Left cardiac atrium (tissue), 4 donors: ENCODE data around the gene TET3. TPM values are rescaled to one million over a fixed set of nuclear protein-coding genes. Genes with fewer than 3 reads are reported as not detected.
A peak's percentile ranks its signal among the peaks of the same experiment; 100 is the strongest.

Experiments
- ATAC-seq, 2 donors: fragments of 200-7000 bp; cut with Tn5 transposase; one replicate each; pipeline ENCODE4 v1.9.1; 2020; ENCODE audit warnings: mild to moderate bottlenecking in 2 of 2, moderate library complexity in 2 of 2
- DNase-seq: peaks from one replicate; pipeline ENCODE4 v3.0.0-alpha.2; 2020
- intact Hi-C, 2 donors: fragments of 100-400 bp; cut with DNase I; formaldehyde crosslinking; loops; one replicate each; pipeline versions ENCODE4 v1.14.1 to v1.15.1; 2022 to 2023
- total RNA-seq, 2 donors: library from RNA; stranded (reverse); fragmentation: NEBNext Ultra II Directional; extraction: Animal tissue kit (Norgen Biotek cat#: 25700); gene quantifications; one replicate each; pipeline ENCODE4 v1.2.1, GENCODE V29; 2021
- donor health status: DM: no; HTN: yes; CAD: no.
- donor health status: DM: no; HTN: yes; CAD: no; lungs with severe emphysema.
- donor health status: DM: yes; HTN: yes; CAD: no.
- donor health status: Dilated cardiomyopathy.

Gene TET3
- total RNA-seq, 2 donors from 2014 or later: 3.0 to 4.3 TPM

DNA sequence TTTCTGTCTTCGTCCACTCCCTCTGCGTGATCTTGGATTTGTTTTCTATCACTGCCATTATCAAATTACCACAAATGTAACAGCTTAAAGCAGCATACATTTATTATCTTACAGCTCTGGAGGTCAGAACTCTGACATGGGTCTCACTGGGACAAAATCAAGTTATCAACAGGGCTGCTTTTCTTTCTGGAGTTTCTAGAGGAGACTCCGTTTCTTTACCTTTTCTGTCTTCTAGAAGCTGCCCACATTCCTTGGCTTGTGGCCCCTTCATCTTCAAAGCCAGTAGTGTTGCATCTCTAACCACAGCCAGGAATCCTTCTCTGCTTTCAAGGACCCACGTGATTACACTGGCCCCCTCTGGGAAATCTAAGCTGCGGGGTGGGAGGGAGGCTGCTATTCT, 21.9 kb upstream of the TET3 start:
- intact Hi-C loops: no loop called here
- DNase-seq: no peak
- ATAC-seq: no peak

DNA sequence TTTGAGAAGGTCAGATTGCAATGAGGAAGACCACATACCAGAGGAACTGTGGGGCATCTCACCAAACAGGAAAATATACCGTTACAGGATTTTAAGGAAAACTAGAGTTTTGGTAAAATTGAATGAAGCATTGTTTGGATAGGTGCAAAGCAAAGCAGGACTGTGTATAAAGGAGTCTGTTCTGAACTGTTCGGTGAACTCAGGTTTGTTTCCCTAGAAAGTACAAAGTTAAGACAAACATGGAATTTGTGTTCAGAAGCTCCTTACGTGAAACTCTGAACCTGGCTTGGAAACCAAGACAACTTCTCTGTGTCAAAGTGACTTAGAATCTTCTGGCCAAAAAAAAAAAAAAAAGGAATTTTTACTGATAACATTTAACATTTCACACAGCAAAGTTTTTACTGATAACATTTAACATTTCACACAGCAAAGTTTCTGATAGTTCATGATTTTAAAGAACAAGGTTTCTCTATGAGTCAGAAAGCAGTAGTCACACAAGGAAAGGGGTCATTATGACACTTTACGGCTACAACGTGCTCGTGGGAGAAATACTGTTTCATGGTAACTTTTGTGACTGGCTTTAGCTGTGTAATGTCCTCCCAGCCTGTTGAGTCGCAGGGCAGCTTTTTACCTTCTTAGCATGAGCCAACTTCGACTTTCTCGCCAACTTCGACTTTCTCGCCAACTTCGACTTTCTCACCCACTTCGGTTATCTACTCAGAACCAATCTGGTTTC, 21.2 kb upstream of the TET3 start:
- intact Hi-C loops: no loop called here
- ATAC-seq: no peak
- DNase-seq: no peak

DNA sequence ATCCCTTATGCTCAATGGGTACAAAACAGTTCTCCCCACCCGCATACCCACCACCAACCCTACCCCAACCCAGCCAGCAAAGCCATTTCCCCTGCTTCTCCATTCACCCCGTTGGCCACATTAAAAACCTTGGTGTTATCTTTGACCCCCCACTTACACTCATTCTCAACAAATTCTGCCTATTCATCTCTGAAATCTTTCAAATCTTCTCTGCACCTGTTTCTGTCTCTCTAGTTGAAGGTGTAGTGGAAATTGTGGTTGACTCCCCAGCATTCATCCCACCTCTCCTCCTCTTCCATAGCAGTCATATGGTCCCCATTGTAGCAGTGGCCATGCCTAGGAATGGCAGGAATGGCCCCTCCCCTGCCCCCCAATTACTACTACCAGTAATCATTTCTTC, 20.5 kb upstream of the TET3 start:
- no peak for ATAC-seq
- intact Hi-C loops: no loop called here
- DNase-seq: no peak

DNA sequence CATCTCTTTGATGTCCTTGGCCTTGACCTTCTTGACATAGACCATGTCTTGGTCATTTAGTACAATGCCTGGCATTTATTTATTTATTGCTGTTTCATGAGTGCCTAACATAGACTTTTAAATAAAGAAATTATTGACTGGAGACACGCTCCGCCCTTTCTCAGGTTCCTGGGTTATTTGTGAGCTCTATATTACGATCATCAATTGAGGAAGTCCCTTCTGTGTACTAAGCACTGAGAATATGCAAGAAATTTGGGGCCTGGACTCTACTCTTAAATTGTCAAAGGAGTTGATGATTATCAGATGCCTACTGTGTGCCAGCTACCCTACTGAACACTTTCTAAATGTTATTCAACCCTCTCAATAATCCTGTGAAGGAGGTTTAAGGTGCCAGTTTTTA, 19.7 kb upstream of the TET3 start:
- intact Hi-C loops: no loop called here
- no peak for ATAC-seq
- no peak for DNase-seq

DNA sequence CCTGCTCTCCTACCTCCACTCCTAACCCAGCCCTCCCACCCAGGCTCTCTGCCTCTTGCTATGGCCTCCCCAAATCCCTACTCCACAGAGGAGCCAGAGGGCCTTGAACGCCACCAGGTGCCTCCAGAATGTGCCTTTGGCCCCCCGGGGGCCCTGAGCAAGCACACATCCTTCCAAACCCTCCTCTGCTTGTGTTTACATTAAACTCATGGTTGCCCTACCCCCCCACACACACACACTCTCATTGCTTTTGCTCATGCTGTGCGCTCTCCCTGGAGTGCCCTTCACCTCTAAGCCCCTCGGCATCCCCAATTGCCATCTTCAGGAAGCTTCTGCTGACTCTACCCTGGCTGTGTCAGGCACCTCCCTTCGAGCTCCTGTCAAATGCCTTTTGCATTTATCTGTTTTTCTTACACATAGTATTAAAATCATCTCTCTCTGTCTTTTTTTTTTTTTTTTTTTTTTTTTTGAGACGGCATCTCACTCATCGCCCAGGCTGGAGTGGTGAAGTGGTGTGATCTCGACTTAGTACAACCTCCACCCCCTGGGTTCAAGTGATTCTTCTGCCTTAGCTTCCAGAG, 16.3 kb upstream of the TET3 start:
- intact Hi-C loops: no loop called here
- no peak for DNase-seq
- no peak for ATAC-seq

DNA sequence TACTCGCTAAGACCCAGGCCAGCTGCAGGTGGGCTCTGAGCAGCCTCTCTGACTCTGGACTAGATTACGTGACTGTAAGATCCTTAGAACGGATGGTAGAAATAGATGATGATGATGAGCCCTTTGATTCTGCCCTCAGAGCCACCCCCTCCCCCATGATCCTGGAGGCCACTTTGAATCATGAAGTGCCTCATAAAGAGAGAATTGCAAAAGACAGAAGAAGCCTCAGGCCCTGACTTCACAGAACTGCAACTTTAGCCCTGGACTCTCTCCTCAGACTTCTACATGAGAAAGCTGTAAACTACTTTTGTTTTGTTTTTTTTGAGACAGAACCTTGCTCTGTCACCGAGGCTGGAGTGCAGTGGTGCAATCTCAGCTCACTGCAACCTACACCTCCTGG, 15.4 kb upstream of the TET3 start:
- DNase-seq (no peak), ATAC-seq (no peak)
- intact Hi-C loops: no loop called here

DNA sequence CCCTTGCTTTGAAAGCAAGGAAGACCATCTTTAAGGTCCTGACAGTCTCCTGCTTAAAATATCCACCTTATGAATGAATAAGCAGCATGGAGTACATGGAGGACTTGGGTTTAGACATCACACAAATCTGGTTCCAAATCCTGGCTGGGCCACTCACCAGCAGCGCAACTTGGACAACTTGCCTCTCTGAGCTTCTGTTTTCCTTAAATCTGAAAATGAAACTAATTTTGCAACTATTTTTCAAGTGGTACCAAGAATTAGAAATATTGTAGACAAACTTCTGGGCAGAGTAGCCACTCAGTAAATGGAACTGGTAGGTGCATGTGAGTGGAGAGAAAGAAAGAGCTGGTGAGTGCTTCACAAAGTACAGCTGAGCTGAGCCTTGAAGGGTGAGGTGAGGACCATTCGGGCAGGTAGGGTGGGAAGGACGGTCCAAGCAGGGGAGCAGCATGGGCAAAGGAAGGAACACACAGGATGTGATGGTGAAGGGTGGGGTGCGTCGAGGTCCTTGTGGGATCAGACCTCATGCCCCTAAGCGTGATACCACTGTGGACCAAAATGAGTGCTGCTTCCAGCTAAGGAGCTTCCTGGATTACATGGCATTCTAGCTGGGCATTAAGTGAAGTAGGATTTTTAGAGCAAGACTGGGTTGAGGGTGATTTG, 14.4 kb upstream of the TET3 start:
- intact Hi-C loops: no loop called here
- DNase-seq (no peak), ATAC-seq (no peak)

DNA sequence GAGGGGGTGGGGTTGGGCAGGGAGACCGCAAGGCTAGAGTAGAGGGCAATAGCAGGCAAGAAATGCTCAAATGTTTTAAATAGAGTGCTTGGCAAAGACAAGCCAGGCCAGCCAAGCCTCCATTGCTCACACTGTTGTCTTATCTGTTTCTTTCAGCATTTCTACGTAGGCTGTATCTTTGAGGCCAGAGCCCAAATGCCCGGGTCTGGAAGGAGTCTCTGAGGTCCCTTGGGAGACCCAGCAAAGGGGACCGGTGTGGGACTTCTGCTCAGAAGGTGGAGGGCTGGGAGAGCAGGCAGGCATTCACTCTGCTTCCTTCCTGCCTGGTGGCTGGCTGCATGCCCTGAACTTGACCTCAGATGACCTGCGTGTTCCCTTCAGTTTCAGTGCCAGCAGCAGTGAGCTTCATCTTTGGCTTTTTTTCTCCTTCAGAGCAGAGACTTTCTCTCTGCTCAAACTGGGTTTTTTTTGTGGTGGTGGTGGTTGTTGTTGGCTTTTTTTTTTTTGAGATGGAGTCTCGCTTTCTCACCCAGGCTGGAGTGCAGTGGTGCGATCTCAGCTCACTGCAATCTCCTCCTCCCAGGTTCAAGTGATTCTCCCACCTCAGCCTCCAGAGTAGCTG, 13.7 kb upstream of the TET3 start:
- intact Hi-C loops: no loop called here
- peak; percentile 78 for DNase-seq

DNA sequence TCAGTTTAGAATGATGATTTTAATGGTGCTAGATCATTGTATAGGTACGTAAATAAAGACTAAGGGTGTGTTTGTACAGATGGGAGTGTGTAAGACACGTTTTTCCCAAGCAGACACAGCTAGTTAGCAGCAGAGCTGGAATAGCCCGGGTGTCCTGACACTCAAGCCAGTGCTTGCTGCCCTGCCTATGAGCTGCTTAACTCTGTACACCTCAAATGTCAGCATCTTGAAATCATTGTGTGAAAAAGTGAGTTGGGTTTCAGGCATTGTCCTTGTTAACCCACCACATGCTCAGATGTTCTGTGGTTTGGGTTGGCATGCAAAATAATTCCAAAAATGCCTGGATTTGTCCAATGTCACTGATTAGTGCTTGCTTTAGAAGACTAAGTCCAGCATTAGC, 13.0 kb upstream of the TET3 start:
- DNase-seq (no peak), ATAC-seq (no peak)
- intact Hi-C loops: no loop called here

More for the DNA sequence above, 13.7 kb upstream of the TET3 start:
- peak; percentile 91 to 93 for ATAC-seq

DNA sequence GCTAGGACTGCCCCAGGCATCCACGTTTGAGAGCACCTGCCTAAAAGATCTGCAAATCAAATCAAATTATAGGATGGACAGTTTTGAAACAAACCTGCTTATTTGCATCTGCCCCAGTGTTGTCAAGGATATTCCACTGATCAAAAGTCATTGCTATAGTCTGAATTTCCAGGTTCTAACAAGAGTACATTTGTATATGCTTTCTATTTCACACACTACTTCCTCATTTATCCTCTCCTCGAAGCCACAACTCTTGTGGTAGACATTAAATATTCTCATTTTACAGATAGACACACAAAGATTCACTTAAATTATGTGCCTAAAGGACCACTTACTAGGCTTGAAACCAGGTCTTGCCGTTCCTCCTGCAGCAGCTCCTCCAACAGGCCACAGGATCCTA, 11.9 kb upstream of the TET3 start:
- intact Hi-C loops: no loop called here
- no peak for ATAC-seq
- DNase-seq: no peak

DNA sequence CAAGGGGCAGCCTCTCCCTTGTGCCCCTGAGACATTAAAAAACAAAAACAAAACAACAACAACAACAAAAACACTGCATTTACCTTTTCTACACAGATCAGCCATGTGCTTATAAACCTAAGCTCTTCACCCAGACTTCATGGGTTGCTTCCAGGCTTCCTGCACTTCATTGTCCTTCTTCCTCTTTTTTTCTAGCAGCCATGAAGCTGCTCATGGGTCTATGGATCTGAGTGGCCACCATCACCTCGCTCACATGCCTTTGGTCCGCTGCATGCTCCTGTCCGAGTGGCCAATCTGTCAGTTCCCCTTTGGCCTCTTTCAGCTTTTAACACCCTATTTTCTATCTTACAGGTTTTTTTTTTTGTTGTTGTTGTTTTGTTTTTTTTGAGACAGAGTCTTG, 9.0 kb upstream of the TET3 start:
- intact Hi-C loops: no loop called here
- ATAC-seq: no peak
- no peak for DNase-seq

DNA sequence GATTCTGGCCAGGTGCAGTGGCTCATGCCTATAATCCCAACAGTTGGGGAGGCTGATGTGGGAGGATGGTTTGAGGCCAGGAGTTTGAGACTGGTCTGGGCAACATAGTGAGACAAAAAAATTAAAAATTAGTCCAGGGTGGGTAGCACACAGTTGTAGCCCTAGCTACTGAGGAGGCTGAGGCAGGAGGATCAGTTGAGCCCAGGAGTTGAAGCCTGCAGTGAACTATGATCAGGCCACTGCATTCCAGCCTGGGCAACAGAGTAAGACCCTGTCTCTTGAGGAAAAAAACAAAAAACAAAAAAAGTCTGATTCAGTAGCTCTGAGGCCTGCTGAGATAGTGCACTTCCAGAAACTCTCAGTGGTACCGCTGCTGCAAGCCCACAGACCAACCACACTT, 7.9 kb upstream of the TET3 start:
- DNase-seq: no peak
- intact Hi-C loops: no loop called here
- no peak for ATAC-seq

DNA sequence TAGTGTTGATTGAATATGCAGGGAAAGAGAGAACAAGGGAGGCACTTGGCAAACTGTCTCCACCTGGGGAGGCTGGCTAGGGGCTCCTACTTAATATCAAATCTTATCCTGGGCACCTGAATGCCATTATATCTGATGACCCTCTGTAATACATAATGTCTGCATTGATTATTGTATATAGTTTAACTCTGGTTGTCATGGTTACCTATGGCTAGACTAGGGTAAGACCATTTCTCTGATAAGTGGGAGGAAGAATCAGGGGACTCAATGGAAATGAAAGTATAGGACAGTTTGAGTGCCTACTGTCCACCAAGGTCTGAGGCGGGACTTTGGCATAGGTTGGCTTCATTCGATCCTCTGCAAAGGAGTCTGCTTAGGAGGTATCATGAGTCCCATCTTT, 7.2 kb upstream of the TET3 start:
- intact Hi-C loops: no loop called here
- ATAC-seq (no peak), DNase-seq (no peak)

DNA sequence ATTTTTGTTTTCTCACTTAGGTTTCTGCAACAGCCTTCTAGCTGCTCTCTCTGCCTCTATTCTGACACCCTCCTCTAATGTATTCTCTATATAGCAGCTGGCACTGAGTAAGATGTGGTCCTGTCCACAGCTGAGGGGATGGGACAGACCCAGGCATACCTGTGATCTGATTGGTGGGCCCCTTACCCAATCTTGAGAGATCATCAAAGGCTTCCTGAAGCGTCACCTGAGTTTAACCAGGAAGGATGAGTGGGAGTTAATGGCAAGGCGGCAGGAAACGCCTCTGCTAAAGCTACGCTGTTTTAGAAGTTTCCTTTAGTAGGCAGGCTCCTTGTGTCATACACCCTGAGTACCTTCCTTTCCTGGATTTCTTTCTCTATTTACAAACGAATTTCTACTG, 5.7 kb upstream of the TET3 start:
- no peak for ATAC-seq

DNA sequence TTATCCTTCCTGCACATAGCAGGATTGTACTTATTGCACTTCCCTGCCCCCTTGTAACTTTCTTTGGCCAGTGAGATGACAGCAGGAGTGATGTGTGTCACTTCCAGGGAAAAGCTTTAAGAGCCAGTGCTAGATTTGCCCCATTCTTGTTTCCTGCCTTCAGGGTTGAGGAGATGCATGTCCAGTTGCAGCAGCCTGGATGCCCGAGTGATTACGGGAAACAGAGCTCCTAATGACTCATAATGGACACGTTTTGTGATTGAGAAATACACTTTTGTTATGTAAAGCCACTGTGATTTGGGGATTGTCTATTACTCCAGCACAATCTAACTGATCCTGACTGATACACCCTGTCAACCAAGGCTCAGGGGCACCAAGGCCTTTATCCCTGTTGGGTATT, 5.0 kb upstream of the TET3 start:
- no peak for DNase-seq
- intact Hi-C loops: no loop called here
- peak in 1 of 2 donors; percentile 3 for ATAC-seq

More for the DNA sequence above, 5.7 kb upstream of the TET3 start:
- intact Hi-C loops: no loop called here
- no peak for DNase-seq

DNA sequence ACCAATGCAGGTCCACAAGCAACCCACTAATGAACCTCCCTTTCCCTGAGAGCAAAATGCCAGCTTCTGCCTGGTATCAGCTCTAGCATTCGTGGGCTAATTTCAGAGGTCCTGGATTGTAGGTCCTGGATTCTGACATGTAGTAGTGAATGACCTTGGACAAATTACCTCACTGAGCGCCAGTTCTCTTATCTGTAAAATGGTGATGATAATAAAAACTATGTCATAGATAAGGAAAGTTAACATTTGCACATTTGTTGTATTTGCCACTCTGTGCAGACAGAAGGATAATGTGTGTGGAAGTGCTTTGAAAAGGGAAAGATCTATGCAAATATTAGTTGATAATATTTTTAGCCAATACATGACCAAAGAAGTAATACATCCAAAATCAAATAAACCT, 4.1 kb upstream of the TET3 start:
- no peak for DNase-seq
- intact Hi-C loops: no loop called here
- no peak for ATAC-seq

DNA sequence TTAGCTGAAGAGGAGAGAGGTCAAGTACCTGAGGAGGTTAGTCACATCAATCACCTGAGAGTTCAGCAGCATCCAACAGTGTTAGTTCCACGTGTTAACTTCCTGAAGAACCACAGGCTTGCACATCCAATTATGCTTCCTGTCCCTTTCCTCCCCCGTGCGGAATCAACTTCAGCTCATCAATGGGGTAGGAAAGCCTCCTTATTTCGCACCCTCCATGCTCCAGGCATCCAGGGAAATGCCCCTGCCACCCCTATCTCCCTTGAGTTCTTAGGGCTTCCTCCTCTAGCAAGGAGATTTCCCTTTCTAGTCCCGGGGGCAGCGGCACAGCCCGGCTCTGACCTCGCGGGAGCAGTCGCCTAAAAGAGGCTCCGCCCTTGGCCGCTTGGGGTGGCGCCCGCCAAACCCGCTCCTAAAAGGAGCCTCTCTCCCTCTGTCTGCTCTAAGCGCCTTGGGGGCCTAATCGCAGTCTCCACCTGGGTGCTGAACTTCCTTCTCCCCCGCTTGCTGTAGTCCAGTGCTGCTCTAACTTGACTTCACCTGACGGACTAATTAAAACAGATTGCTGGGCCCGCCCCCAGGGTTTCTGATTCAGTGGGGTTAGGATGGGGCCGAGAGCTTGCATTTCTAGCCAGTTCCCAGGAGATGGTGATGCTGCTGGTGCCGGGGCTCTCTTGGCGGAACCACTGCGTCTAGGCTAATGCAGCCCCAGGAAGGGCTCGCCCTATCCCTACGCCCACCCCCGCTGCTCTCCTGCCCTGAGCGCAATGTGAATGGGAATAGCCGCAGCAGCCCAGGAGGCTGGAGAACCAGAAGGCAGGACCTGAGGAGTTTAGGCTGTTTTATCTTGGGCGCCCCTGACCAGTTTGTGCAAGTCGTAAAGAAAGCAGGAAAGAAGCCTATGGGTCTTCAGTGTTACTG, 3.4 kb upstream of the TET3 start:
- DNase-seq (peak; percentile 55), ATAC-seq (peak; percentile 16 to 50)
- intact Hi-C loops: no loop called here

DNA sequence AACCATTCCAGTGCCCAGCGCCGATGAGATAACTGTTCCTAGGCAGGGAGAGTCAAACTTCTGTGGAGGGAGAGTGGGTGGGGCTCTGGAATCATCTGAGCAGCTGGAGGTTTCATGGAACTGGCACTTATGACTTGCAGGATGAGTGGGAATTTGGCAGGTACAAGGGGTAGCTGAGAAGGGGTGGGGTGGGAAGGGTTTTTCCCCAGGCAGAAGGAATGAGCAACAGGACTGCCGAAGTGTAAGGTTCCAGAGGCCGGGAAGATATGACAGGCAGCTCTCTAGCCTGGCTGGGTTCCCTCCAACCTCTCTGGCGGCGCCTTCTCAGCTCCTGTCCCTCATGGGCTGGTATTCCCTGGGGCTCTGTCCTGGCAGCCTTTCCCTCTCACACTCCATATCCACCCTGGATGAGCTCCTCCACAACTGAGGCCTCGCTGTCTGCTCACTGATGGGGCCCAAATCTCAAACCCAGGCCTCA, 2.5 kb upstream of the TET3 start:
- DNase-seq: peak; percentile 39

More for the DNA sequence above, 2.5 kb upstream of the TET3 start:
- peak; percentile 16 to 62 for ATAC-seq
- intact Hi-C loops: no loop called here
